K562 treated with DMSO at 1 percent for 12 hours (cell line): ENCODE results near the gene GRIA3. TPM values are rescaled to one million over a fixed set of nuclear protein-coding genes. Genes with fewer than 3 reads are reported as not detected.

Experiments used
- total RNA-seq: library from RNA; unstranded; fragments of 300-600 nt; gene quantifications from 2 replicates; pipeline ENCODE4 v1.2.3, GENCODE V29; 2022; ENCODE audit not compliant: insufficient read depth

The GRIA3 gene
- not detected in 2 replicates for total RNA-seq

GRCh38 chrX:123184219-123184865 is at the start of gene GRIA3:
Gene GRIA3, plus strand, starts transcription at chrX:123184278. Its CDS starts 258 bp downstream, at chrX:123184536.

